Ectodermal cell (in vitro differentiated cells): ENCODE measurements around the gene ARHGAP4.

Source experiments
- H3K27ac ChIP-seq: 2 replicates; pipeline ENCODE4 v1.7.0; 2013; ENCODE audit warnings: mild to moderate bottlenecking, low read depth, low read length; ENCODE audit not compliant: insufficient read depth, poor library complexity, severe bottlenecking
- H3K27me3 ChIP-seq: 2 replicates; pipeline ENCODE4 v1.7.0; 2013; ENCODE audit warnings: mild to moderate bottlenecking, low read length; ENCODE audit not compliant: insufficient read depth, control insufficient read depth, poor library complexity, severe bottlenecking
- H3K36me3 ChIP-seq: one replicate; pipeline ENCODE4 v1.7.0; 2013; ENCODE audit warnings: low read length; ENCODE audit not compliant: control insufficient read depth, insufficient read depth
- H3K4me1 ChIP-seq: one replicate; pipeline ENCODE4 v1.7.0; 2013; ENCODE audit warnings: low read length; ENCODE audit not compliant: control insufficient read depth, insufficient read depth
- H3K4me3 ChIP-seq: 2 replicates; pipeline ENCODE4 v1.7.0; 2013; ENCODE audit warnings: low read depth, low read length, control low read depth; ENCODE audit not compliant: insufficient read depth
- H3K9me3 ChIP-seq: 2 replicates; pipeline ENCODE4 v1.7.0; 2013; ENCODE audit warnings: mild to moderate bottlenecking, low read length, moderate library complexity; ENCODE audit not compliant: control insufficient read depth
- WGBS, 2 experiments: methylation state at CpG; one replicate each; pipeline ENCODE4 v1.1.7; 2013; ENCODE audit warnings: missing lambda C conversion rate in 2 of 2; 5-methylcytosine and 5-hydroxymethylcytosine counted together

The ARHGAP4 gene

DNA sequence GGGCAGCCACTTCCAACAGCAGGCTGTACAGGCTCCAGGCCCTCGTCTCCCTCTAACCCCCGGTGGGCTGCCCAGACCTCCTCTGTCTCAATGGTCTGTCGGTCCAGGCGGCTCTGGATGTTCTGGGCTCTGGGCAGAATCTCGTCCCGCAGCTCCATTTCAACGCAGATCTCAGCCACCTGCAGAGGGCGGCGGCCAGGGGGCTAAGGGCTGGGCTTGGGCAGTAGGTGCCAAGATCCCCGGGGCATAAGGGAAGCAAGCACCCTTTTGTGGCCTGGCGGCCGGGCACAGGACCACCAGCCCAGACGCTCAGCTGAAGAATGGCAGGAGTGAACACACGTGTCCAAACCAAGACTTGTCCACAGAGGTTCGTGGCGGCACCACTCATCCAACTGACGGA is 12.4 kb downstream of the ARHGAP4 start:
- Histone ChIP-seq H3K9me3 (no peaks in the 10 kb centered on the region), H3K4me1 (no peaks in the 10 kb centered on the region), H3K4me3 (no peak overlapping the region), H3K36me3 (no peaks in the 10 kb centered on the region), H3K27ac (no peak overlapping the region), H3K27me3 (no peaks in the 10 kb centered on the region)
- WGBS, 2 experiments: 92 to 94% methylated on average over 17 of the region's 17 CpGs

DNA sequence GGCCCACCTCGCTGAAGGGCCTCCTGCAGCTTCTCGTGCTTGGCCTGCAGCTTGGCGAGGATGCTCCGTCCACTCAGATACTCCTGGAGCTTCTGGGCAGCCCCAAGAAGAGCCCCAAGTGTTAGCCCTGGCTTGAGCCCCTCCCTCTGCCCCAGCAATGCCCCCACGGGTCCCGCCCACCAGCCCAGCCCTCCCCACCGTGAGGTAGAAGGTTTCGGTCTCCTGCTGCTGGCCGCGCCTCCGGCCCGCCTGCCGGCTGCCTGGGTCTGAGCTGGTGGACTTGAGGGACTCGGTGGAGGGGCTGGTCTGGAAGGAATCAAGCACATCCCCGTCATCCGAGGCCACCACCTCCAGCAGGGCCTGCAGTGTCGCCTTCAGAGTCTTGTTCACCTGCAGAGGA is 12.9 kb downstream of the ARHGAP4 start:
- Histone ChIP-seq H3K36me3 (no peaks in the 10 kb centered on the region), H3K27me3 (no peaks in the 10 kb centered on the region), H3K4me3 (no peak overlapping the region), H3K4me1 (no peaks in the 10 kb centered on the region), H3K27ac (no peak overlapping the region), H3K9me3 (no peaks in the 10 kb centered on the region)
- WGBS, 2 experiments: 73 to 76% methylated on average over 15 to 16 of the region's 17 CpGs

DNA sequence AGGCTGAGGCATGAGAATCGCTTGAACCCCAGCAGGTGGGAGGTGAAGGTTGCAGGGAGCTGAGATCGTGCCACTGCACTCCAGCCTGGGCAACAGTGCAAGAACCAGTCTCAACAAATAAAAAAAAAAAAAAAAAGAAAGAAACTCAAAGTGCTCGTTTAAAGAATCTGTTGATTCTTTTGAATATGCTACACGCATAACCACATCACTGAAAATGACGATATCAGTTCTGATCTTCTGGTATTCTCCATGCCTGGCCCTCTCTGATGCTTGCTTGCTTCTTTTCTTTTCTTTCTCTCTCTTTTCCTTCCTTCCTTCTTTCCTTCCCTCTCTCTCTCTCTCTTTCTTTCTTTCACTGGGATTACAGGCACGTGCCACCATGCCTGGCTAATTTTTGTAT is 14.3 kb downstream of the ARHGAP4 start:
- Histone ChIP-seq H3K4me1 (no peaks in the 10 kb centered on the region), H3K36me3 (no peaks in the 10 kb centered on the region), H3K9me3 (no peaks in the 10 kb centered on the region), H3K4me3 (no peak overlapping the region), H3K27ac (no peak overlapping the region), H3K27me3 (no peaks in the 10 kb centered on the region)
- 87 to 92% methylated on average over 5 to 6 of the region's 6 CpGs for WGBS, 2 experiments

DNA sequence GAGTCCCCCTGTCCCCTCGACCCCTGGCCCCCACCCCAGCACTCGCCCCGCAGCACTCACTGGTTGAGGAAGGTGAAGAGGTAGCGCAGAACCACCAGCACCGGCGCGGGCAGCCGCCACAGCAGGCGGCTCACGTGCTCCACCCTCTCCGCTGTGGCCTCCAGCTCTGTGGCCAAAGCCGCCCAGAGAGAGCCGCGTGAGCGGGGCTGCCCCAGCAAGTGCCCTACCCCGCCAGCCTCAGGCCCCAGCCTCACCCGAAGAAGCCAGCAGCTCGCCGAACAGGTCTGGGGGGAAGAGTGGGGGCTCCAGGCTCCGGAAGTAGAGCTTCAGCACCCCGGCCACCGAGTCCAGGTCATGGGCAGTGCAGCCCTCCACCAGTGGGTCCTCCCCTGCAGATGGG is 15.6 kb downstream of the ARHGAP4 start:
- Histone ChIP-seq H3K9me3 (no peaks in the 10 kb centered on the region), H3K27me3 (no peaks in the 10 kb centered on the region), H3K36me3 (no peaks in the 10 kb centered on the region), H3K27ac (no peak overlapping the region), H3K4me3 (no peak overlapping the region), H3K4me1 (no peaks in the 10 kb centered on the region)
- WGBS, 2 experiments: 95 to 98% methylated on average over 21 to 22 of the region's 22 CpGs

DNA sequence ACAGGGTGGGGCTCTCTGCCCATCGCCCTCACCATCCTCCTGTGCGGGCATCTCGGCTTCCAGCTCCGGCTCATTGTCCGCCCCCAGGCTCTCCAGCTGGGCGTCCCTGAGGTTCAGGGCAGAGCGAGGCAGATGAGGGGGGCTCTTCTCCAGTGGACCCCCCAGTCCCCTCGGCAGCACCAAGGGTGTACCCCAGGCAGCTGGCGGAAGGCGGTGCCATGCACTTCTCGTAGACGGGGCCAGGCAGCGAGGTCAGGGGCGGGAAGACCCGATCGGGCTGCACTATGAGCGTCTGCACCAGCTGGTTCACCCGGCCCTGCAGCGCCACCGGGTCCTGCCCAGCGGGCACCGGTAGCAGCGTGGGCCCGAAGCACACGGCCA is 16.1 kb downstream of the ARHGAP4 start:
- Histone ChIP-seq H3K4me1 (no peaks in the 10 kb centered on the region), H3K9me3 (no peaks in the 10 kb centered on the region), H3K4me3 (no peak overlapping the region), H3K27me3 (no peaks in the 10 kb centered on the region), H3K36me3 (no peaks in the 10 kb centered on the region), H3K27ac (no peak overlapping the region)
- WGBS, 2 experiments: 96% methylated on average over 25 of the region's 25 CpGs

DNA sequence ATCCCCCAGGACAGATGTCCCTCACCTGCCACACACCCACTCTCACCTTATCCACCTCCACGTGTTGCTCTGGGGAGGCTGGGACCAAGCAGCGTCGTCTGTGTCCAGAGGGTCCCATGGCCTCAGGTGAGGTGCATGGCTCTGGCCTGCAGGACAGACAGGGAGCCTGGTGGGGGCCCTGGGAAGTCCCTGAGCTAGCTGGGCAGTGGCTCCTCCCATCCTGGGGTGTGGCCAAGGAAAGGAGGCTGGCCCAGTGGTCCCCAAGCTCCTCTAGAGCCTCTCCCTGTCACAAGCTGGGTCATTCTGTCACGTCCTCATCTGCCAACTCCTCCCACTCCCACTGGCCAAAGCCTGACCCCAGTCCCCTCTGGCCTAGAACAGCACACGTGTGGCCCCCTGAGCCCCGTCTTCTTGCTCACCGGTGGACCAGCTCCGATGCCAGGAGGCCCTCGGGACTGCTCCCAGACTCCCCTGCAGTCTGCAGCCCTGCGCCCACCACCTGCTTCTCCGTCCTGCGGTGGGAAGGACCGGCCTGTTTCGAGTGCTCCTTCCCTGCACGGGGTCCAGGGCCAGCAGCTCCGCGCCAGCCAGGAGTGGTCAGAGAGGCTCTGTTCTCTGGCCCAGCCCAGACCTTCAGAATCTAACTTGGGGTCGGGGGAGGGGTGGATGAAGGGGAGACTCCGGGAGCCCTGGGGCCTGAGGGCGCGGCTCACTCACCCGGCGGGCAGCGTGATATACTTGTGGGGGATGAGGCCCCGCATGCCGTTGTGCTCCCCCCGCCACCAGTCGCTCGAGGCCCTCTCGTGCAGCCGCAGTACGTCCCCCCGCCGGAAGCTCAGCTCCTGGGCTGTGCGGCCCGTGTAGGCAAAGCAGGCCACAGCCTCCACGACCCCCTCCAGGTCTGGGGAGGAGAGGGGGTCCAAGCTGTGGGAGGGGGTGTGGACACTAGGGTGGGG is 16.8 kb downstream of the ARHGAP4 start:
- Histone ChIP-seq H3K4me1 (no peaks in the 10 kb centered on the region), H3K4me3 (no peak overlapping the region), H3K27ac (no peak overlapping the region), H3K27me3 (no peaks in the 10 kb centered on the region), H3K36me3 (no peaks in the 10 kb centered on the region), H3K9me3 (no peaks in the 10 kb centered on the region)
- 76 to 78% methylated on average over 35 to 37 of the region's 37 CpGs for WGBS, 2 experiments

DNA sequence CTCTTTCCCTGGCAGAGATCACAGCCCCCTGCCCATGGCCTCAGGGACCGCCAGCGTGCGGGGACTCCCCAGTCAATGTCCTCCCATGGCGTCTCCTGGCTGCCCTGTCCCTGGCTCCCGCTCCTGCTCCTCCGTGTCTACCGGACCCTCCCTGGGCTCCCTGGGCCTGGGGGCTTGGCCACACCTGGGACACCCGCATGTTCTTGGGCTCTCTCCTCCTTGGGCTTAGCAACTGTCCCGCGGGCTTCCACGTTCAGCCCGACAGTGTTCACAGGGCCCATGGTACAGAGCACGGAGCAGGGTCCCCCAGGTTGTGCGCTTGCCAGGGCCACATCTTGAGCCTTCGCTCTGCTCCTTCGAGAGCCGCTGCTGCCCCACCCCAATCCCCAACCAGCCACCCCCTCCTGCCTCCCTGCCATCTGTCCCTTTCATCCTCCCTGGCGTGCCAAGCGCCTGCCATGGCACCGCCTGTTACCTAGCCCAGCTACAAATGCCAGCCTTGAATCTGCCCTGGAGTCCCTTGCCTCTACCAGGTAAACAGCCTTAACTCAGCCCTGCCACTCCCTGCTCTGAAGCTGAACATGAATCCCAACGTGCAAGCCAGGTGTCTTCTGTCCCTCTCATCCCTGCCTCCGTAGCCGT is 17.7 kb downstream of the ARHGAP4 start:
- Histone ChIP-seq H3K27ac (no peak overlapping the region), H3K27me3 (no peaks in the 10 kb centered on the region), H3K4me1 (no peaks in the 10 kb centered on the region), H3K9me3 (no peaks in the 10 kb centered on the region), H3K36me3 (no peaks in the 10 kb centered on the region), H3K4me3 (no peak overlapping the region)
- WGBS, 2 experiments: 94% methylated on average over 23 of the region's 23 CpGs

DNA sequence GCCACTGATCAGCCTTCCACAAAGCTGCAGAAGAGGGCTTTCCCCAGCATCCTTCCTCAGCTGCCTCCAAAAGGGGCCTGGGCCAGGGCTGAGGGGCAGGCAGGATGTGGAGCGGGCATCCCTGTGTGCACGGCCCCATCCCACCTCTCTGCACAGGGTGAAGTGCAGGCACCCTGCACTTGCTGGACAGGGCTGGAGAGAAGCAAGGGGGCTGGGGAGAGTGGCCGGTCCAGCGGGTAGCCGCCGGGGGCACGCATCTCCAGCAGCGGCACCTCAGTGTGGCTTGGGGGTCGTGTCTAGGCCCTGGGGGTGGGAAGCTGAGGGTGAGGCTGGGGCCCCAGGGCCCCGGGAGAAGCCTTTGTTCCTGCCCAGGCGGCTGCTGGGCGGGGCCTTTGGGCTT is 18.6 kb downstream of the ARHGAP4 start:
- H3K4me1 ChIP-seq: no peaks in the 10 kb centered on the region
- no peaks in the 10 kb centered on the region for H3K9me3 ChIP-seq
- no peaks in the 10 kb centered on the region for H3K27me3 ChIP-seq
- no peak overlapping the region for H3K4me3 ChIP-seq
- H3K27ac ChIP-seq: no peak overlapping the region
- no peaks in the 10 kb centered on the region for H3K36me3 ChIP-seq
- 91 to 94% methylated on average over 12 of the region's 12 CpGs for WGBS, 2 experiments

DNA sequence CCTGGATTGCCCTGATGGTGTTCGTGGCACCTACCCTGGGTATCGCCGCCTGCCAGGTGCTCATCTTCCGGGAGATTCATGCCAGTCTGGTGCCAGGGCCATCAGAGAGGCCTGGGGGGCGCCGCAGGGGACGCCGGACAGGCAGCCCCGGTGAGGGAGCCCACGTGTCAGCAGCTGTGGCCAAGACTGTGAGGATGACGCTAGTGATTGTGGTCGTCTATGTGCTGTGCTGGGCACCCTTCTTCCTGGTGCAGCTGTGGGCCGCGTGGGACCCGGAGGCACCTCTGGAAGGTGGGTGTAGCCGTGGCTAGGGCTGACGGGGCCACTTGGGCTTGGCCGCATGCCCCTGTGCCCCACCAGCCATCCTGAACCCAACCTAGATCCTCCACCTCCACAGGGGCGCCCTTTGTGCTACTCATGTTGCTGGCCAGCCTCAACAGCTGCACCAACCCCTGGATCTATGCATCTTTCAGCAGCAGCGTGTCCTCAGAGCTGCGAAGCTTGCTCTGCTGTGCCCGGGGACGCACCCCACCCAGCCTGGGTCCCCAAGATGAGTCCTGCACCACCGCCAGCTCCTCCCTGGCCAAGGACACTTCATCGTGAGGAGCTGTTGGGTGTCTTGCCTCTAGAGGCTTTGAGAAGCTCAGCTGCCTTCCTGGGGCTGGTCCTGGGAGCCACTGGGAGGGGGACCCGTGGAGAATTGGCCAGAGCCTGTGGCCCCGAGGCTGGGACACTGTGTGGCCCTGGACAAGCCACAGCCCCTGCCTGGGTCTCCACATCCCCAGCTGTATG is 19.7 kb downstream of the ARHGAP4 start:
- Histone ChIP-seq H3K36me3 (no peaks in the 10 kb centered on the region), H3K4me1 (no peaks in the 10 kb centered on the region), H3K4me3 (no peak overlapping the region), H3K27me3 (no peaks in the 10 kb centered on the region), H3K9me3 (no peaks in the 10 kb centered on the region), H3K27ac (no peak overlapping the region)
- WGBS, 2 experiments: 93 to 94% methylated on average over 27 of the region's 27 CpGs
